Transverse colon (tissue), 4 donors: Measurements from ENCODE around the gene CORIN. TPM values are rescaled to one million over a fixed set of nuclear protein-coding genes. Genes with fewer than 3 reads are reported as not detected.

Source experiments
- DNase-seq: peaks from one replicate; pipeline ENCODE4 v3.0.0-alpha.2; 2019
- H3K27ac ChIP-seq, 4 donors: fragments of 200-600 bp; sonication (generic); 2 replicates each; pipeline ENCODE4 v1.5.1; 2016 to 2018; ENCODE audit warnings: inconsistent platforms in 4 of 4
- H3K27me3 ChIP-seq: fragments of 200-600 bp; sonication (generic); 2 replicates; pipeline ENCODE4 v1.5.1; 2017; ENCODE audit warnings: inconsistent platforms
- H3K36me3 ChIP-seq, 4 donors: fragments of 200-600 bp; sonication (generic); 2 replicates each; pipeline ENCODE4 v1.5.1; 2017 to 2019; ENCODE audit warnings: inconsistent platforms in 4 of 4
- H3K4me1 ChIP-seq, 4 donors: fragments of 200-600 bp; sonication (generic); 2 replicates each; pipeline ENCODE4 v1.5.1; 2017 to 2020; ENCODE audit warnings: inconsistent platforms in 4 of 4
- H3K4me3 ChIP-seq, 4 donors: fragments of 200-600 bp; sonication (generic); 1 replicate in 1 of 4; 2 replicates in 3 of 4; pipeline versions ENCODE4 v1.5.1 to v1.6.1; 2017 to 2019; ENCODE audit warnings: inconsistent platforms in 4 of 4
- H3K9me3 ChIP-seq, 2 donors: fragments of 200-600 bp; sonication (generic); 2 replicates each; pipeline ENCODE4 v1.5.1; 2017 to 2019; ENCODE audit warnings: inconsistent platforms in 2 of 2
- CTCF ChIP-seq, 5 experiments: fragments of 200-600 bp in 3 of 5; fragments of 450-650 bp in 2 of 5; sonication (generic) in 3 of 5; IDR thresholded peaks; 1 replicate in 2 of 5; 2 replicates in 3 of 5; pipeline ENCODE4 v1.5.1; 2016 to 2017; ENCODE audit warnings: antibody characterized with exemption in 5 of 5, inconsistent platforms in 3 of 5, mild to moderate bottlenecking in 2 of 5, moderate library complexity in 1 of 5
- EP300 ChIP-seq: sonication (generic); formaldehyde crosslinking; IDR thresholded peaks from one replicate; pipeline ENCODE4 v1.6.1; 2017; ENCODE audit warnings: antibody characterized with exemption, low read depth
- POLR2A ChIP-seq: fragments of 450-650 bp; IDR thresholded peaks from one replicate; pipeline ENCODE4 v1.6.1; 2016; ENCODE audit warnings: antibody characterized with exemption, mild to moderate bottlenecking, moderate library complexity
- POLR2AphosphoS5 ChIP-seq, 3 donors: sonication (generic); formaldehyde crosslinking; IDR thresholded peaks; one replicate each; pipeline ENCODE4 v1.6.1; 2016; ENCODE audit warnings: antibody characterized with exemption in 3 of 3
- WGBS, 2 donors: methylation state at CpG; one replicate each; pipeline ENCODE4 v1.1.5; 2018; ENCODE audit warnings: low coverage in 1 of 2; 5-methylcytosine and 5-hydroxymethylcytosine counted together
- in situ Hi-C, 4 donors: fragments of 200-750 bp; cut with MboI; loops; one replicate each; pipeline versions ENCODE4 v1.15.0 to v1.15.1; 2017; ENCODE audit warnings: low sequenced_read_pairs in 3 of 4, low pct_ligation_motif_present in 1 of 4, low pct_unique_long_range_greater_than_20kb in 1 of 4
- intact Hi-C: fragments of 100-400 bp; cut with DNase I; formaldehyde crosslinking; loops from one replicate; pipeline ENCODE4 v1.15.1; 2023; ENCODE audit warnings: low total_unique reads
- total RNA-seq, 4 donors: library from RNA; depleted of rRNA; stranded (reverse); fragments of >200 nt; gene quantifications; one replicate each; pipeline ENCODE4 v1.1.0, GENCODE V29; 2016

The CORIN gene
- total RNA-seq, 4 donors from 2014 or later = 0.82 to 1.6 TPM; not detected in 2

GRCh38 chr4:47801481-47802002, 36.3 kb downstream of the CORIN start:
- Histone ChIP-seq H3K27me3 (no peaks in the 10 kb centered on the region), H3K36me3 (no peaks in the 10 kb centered on the region), H3K4me1 (no peaks in the 10 kb centered on the region), H3K9me3 (no peaks in the 10 kb centered on the region), H3K27ac (no peak overlapping the region), H3K4me3 (no peak overlapping the region)
- WGBS, 2 donors = 94% methylated on average over 3 of the region's 3 CpGs; no CpG with 5 or more reads in 1 of the 2 donors
- DNase-seq = no peak
- no peak for TF ChIP-seq CTCF (IDR thresholded peaks at IDR 0.05)
- TF ChIP-seq POLR2A = no peak
- no peak for TF ChIP-seq POLR2AphosphoS5 (IDR thresholded peaks at IDR 0.05)
- TF ChIP-seq EP300 = no peak
- intact Hi-C loops (no loop called here), in situ Hi-C loops (no loop called here)

- in situ Hi-C loops (no loop called here), intact Hi-C loops (no loop called here)
- Histone ChIP-seq H3K36me3 (no peaks in the 10 kb centered on the region), H3K4me3 (no peak overlapping the region), H3K9me3 (no peaks in the 10 kb centered on the region), H3K27ac (no peak overlapping the region), H3K27me3 (no peaks in the 10 kb centered on the region), H3K4me1 (no peaks in the 10 kb centered on the region)
- TF ChIP-seq POLR2AphosphoS5 (IDR thresholded peaks at IDR 0.05) = no peak
- TF ChIP-seq EP300 = no peak
- TF ChIP-seq CTCF (IDR thresholded peaks at IDR 0.05) = no peak
- TF ChIP-seq POLR2A = no peak
- 61 to 81% methylated on average over 3 of the region's 3 CpGs for WGBS, 2 donors
- DNase-seq = no peak
Observed at GRCh38 chr4:47798165-47798564, 39.7 kb downstream of the CORIN start.

GRCh38 chr4:47791965-47792364, 45.9 kb downstream of the CORIN start:
- in situ Hi-C loops = no loop called here
- Histone ChIP-seq H3K9me3 (peaks cover 0 to 4% of the 10 kb centered on the region in 2 donors), H3K4me3 (no peak overlapping the region), H3K36me3 (no peaks in the 10 kb centered on the region), H3K27ac (no peak overlapping the region), H3K4me1 (no peaks in the 10 kb centered on the region), H3K27me3 (no peaks in the 10 kb centered on the region)
- WGBS, 2 donors = 50 to 56% methylated on average over 2 of the region's 2 CpGs
- no peak for DNase-seq
- intact Hi-C loops = no loop called here
- TF ChIP-seq EP300 (no peak), CTCF (IDR thresholded peaks at IDR 0.05) (no peak), POLR2AphosphoS5 (IDR thresholded peaks at IDR 0.05) (no peak), POLR2A (no peak)

DNA sequence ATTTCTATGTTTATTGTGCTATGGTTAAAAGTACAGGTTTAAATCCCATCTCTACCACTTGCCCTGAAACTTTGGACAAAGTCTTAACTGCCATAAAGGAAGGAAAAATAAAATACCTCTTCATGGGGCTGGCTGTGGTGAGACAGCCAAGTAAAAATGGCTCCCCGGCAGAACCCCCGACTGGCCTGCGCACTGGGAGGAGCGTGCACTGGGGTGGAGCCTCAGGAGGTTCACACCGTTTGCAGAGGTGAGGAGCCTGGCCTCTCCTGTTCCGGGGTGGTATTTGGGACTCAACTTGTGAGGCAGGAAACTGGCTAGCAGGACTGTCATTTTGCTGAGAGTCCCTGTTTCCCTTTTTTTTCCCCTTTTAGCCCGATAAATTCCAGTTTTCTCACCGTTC, 47.8 kb downstream of the CORIN start:
- Histone ChIP-seq H3K4me1 (no peaks in the 10 kb centered on the region), H3K36me3 (no peaks in the 10 kb centered on the region), H3K27ac (no peak overlapping the region), H3K4me3 (no peak overlapping the region), H3K27me3 (no peaks in the 10 kb centered on the region), H3K9me3 (peaks cover 0 to 4% of the 10 kb centered on the region in 2 donors)
- in situ Hi-C loops = no loop called here
- intact Hi-C loops = no loop called here
- WGBS, 2 donors = 92 to 97% methylated on average over 6 to 8 of the region's 8 CpGs
- DNase-seq = no peak
- TF ChIP-seq POLR2A = no peak
- TF ChIP-seq CTCF (IDR thresholded peaks at IDR 0.05) = no peak
- TF ChIP-seq EP300 = no peak
- no peak for TF ChIP-seq POLR2AphosphoS5 (IDR thresholded peaks at IDR 0.05)
